ENCODE measurements around the gene TIMM17A. TPM values are rescaled to one million over a fixed set of nuclear protein-coding genes. Genes with fewer than 3 reads are reported as not detected.

The TIMM17A gene
- total RNA-seq, 1 experiment from 2014 or later = 112 TPM

- Histone ChIP-seq H3K4me3 (ENCODE audit: low read depth, low read length, poor library complexity, severe bottlenecking) (no peak overlapping the region), H3K27me3 (replicated peaks; ENCODE audit: insufficient read depth, low read depth, low read length, poor library complexity) (no peaks in the 10 kb centered on the region), H3K27ac (ENCODE audit: low read depth, low read length, poor library complexity, severe bottlenecking) (no peak overlapping the region), H3K36me3 (ENCODE audit: insufficient read depth, low read length, poor library complexity, severe bottlenecking) (peaks cover 39% of the 10 kb centered on the region), H3K9me3 (ENCODE audit: low read depth, low read length, poor library complexity, severe bottlenecking) (no peaks in the 10 kb centered on the region), H3K4me1 (ENCODE audit: insufficient read depth, low read length, poor library complexity, severe bottlenecking) (no peaks in the 10 kb centered on the region)
- ChIA-PET CTCF (no interaction called here), POLR2A (ENCODE audit: low non-redundant PET) (no interaction called here)
- no peak for DNase-seq (ENCODE audit: low spot score)
- no TSS peak for BruUV-seq (replicated peaks)
- TF ChIP-seq CTCF (conservative IDR thresholded peaks at IDR 0.05; ENCODE audit: low read depth, low read length) = no peak
- TF ChIP-seq EZH2 (IDR thresholded peaks at IDR 0.05; ENCODE audit: borderline replicate concordance, low read depth, low read length, poor library complexity, severe bottlenecking) = no peak
- intact Hi-C loops (cut with micrococcal nuclease; ENCODE audit: unreplicated experiment) = no loop called here
These were observed 49.4 kb downstream of the TIMM17A start for GRCh38 chr1:202004711-202005110.

GRCh38 chr1:202005958-202006357 lies 50.7 kb downstream of the TIMM17A start:
- Histone ChIP-seq H3K4me3 (ENCODE audit: low read depth, low read length, poor library complexity, severe bottlenecking) (no peak overlapping the region), H3K36me3 (ENCODE audit: insufficient read depth, low read length, poor library complexity, severe bottlenecking) (peaks cover 39% of the 10 kb centered on the region), H3K4me1 (ENCODE audit: insufficient read depth, low read length, poor library complexity, severe bottlenecking) (no peaks in the 10 kb centered on the region), H3K9me3 (ENCODE audit: low read depth, low read length, poor library complexity, severe bottlenecking) (no peaks in the 10 kb centered on the region), H3K27me3 (replicated peaks; ENCODE audit: insufficient read depth, low read depth, low read length, poor library complexity) (no peaks in the 10 kb centered on the region), H3K27ac (ENCODE audit: low read depth, low read length, poor library complexity, severe bottlenecking) (no peak overlapping the region)
- ChIA-PET POLR2A (ENCODE audit: low non-redundant PET) (no interaction called here), CTCF (interaction anchor here (0.6 kb wide), 1 partner anchor 44 kb away, joined by 8 read pairs; no protein-coding TSS in a partner anchor)
- intact Hi-C loops (cut with micrococcal nuclease; ENCODE audit: unreplicated experiment) = no loop called here
- no TSS peak for BruUV-seq (replicated peaks)
- TF ChIP-seq EZH2 (IDR thresholded peaks at IDR 0.05; ENCODE audit: borderline replicate concordance, low read depth, low read length, poor library complexity, severe bottlenecking) (no peak), CTCF (conservative IDR thresholded peaks at IDR 0.05; ENCODE audit: low read depth, low read length) (peak; percentile 42; the same call in 1 of the 2 replicates)
- DNase-seq (ENCODE audit: low spot score) = no peak

GRCh38 chr1:202007304-202007703 lies 52.0 kb downstream of the TIMM17A start:
- H3K27me3 ChIP-seq (replicated peaks; ENCODE audit: insufficient read depth, low read depth, low read length, poor library complexity) = no peaks in the 10 kb centered on the region
- POLR2A ChIA-PET (ENCODE audit: low non-redundant PET) = no interaction called here
- no peak overlapping the region for H3K4me3 ChIP-seq (ENCODE audit: low read depth, low read length, poor library complexity, severe bottlenecking)
- TF ChIP-seq EZH2 (IDR thresholded peaks at IDR 0.05; ENCODE audit: borderline replicate concordance, low read depth, low read length, poor library complexity, severe bottlenecking) (no peak), CTCF (conservative IDR thresholded peaks at IDR 0.05; ENCODE audit: low read depth, low read length) (no peak)
- H3K9me3 ChIP-seq (ENCODE audit: low read depth, low read length, poor library complexity, severe bottlenecking) = no peaks in the 10 kb centered on the region
- DNase-seq (ENCODE audit: low spot score) = no peak
- intact Hi-C loops (cut with micrococcal nuclease; ENCODE audit: unreplicated experiment) = no loop called here
- H3K27ac ChIP-seq (ENCODE audit: low read depth, low read length, poor library complexity, severe bottlenecking) = no peak overlapping the region
- BruUV-seq (replicated peaks) = no TSS peak
- CTCF ChIA-PET = interaction anchor here (0.7 kb wide), 1 partner anchor 198 kb away, joined by 5 read pairs; no protein-coding TSS in a partner anchor
- no peaks in the 10 kb centered on the region for H3K4me1 ChIP-seq (ENCODE audit: insufficient read depth, low read length, poor library complexity, severe bottlenecking)
- peaks cover 32% of the 10 kb centered on the region for H3K36me3 ChIP-seq (ENCODE audit: insufficient read depth, low read length, poor library complexity, severe bottlenecking)
